ENCODE measurements around the gene IDH2.
"Not testable (repeated sequence)": the region's sequence is repeated elsewhere in the genome, so short reads cannot be mapped to it uniquely, and the experiment has no call there.

Gene IDH2

DNA sequence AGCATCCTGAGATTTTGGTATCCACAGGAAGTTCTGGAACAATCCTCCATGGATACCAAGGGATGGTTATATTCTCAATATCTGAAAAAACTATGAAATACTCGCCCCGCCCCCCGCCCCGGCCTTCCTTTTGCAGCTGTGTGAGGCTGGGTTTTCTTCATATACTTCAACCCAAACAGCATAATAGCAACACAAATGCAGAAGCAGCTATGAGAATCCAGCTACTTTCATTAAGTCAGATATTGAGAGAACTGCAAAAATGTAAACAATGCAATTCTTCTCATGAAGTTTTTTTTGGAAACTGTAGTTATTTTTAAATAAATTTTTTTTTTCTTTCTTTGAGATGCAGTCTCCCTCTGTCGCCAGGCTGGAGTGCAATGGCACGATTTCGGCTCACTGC lies 10.9 kb upstream of the IDH2 start:
- no peak for DNase-seq

DNA sequence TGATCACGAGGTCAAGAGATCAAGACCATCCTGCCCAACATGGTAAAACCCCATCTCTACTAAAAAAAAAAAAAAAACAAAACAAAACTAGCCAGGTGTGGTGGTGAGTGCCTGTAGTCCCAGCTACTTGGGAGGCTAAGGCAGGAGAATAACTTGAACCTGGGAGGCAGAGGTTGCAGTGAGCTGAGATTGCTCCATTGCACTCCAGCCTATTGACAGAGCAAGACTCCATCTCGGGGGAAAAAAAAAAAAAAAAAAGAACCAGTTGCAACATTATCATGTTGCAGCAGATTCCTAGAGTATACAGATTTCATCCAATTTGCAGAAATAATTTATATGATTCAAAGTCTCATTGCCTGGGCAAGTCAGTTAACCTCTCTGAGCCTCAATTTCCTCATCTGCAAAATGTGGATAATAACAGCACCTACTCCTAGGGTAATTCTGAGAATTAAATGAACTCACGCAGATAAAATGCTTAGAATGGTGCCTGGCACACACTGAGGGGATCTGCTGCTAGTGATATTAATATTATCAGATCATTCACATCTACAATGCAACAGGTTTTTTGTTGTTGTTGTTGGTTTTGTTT lies 7.0 kb upstream of the IDH2 start:
- DNase-seq: not testable (repeated sequence)

- DNase-seq: not testable (repeated sequence)
These were observed 5.8 kb upstream of the IDH2 start for GRCh38 chr15:90108038-90108437.

GRCh38 chr15:90106522-90107117 lies 4.4 kb upstream of the IDH2 start:
- DNase-seq: no peak

- no peak for DNase-seq
These were observed 3.3 kb upstream of the IDH2 start for GRCh38 chr15:90105521-90105920.

DNA sequence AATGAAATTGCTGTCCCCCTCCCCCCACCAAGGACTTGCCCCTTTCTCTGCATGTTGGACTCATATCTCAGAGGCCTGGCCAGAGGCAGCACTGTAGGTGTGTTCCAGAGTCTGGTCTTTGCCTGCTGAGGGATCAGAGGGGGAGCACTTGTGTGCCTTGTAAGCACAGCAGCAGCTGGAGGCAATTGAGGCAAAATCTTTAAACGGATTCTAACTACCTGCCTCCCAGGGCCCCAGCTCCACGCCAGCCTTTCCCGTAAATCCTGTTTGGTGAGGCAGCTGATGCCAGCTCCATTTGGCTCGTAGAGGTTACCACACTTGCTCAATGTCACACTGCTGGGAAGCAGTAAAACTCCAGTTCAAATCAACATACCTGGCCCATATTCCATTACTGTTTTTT lies 2.3 kb upstream of the IDH2 start:
- DNase-seq: no peak

DNA sequence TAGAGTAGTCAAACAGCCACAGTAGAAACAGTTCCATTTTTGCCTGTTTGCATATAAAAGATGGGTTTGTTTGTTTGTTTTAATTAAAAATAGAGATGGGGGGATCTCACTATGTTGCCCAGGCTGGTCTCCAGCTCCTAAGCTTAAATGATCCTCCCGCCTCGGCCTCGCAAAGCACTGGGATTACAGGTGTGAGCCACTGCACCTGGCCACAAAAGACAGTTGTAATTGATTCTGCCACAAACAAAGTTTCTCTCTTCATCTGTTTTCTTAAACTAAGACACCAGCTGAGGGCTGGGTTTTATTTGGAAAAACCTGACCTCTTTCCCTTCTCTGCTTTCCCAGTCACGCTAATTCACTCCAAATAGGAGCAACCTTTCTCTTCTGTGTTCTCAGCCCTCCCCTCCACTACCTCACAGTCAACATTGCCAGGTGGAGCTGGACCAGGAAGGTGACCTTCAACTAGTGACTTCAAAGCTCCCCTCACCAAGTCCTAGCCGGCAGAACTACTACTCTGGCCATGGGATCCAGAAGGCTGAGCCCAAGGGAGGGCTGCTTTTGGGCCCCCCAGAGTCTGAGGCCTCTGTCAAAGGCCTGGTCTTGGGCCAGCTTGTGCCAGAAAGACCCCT lies 1.5 kb upstream of the IDH2 start:
- no peak for DNase-seq

DNA sequence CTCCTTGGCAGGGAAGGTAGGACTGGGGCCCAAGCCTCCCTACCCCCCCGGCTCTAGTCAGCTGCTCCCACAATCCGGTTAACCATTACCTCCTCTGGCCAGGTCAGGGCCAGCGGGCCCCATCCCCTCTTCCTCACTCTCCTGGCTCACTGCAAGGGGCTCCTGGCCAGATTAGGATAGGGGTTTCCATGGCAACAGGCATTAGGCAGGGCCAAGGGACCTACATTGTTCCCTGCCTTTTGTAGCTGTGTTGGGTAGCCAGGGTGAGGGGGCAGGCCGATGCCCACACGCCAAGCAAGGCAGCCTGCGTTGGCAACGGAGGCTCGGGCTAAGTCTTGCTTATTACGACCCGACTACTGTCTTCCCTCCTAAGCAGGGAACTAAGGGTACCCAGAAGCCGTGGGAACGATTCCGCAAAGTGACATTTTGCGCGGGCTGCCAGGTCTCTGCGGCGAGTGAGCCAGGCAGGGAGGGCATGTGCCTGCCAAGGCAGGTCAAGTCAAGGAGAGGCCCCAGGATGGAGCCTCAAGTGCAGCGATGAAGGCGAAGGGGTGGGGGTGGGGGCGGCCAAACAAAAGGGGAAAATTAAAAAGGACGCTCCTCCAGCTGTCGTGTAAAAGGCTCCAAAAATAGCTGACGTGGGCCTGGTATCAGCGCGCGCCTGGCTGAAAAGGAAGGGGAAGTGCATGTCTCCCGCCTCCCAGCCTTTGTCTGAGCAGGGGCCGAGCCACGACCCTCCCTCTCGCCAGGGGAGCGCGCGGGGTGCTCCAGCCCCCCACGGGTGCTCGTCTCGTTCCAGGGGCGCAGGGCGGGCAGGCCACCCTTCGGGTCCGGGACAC lies 919 bp downstream of the IDH2 start:
- DNase-seq: no peak

DNA sequence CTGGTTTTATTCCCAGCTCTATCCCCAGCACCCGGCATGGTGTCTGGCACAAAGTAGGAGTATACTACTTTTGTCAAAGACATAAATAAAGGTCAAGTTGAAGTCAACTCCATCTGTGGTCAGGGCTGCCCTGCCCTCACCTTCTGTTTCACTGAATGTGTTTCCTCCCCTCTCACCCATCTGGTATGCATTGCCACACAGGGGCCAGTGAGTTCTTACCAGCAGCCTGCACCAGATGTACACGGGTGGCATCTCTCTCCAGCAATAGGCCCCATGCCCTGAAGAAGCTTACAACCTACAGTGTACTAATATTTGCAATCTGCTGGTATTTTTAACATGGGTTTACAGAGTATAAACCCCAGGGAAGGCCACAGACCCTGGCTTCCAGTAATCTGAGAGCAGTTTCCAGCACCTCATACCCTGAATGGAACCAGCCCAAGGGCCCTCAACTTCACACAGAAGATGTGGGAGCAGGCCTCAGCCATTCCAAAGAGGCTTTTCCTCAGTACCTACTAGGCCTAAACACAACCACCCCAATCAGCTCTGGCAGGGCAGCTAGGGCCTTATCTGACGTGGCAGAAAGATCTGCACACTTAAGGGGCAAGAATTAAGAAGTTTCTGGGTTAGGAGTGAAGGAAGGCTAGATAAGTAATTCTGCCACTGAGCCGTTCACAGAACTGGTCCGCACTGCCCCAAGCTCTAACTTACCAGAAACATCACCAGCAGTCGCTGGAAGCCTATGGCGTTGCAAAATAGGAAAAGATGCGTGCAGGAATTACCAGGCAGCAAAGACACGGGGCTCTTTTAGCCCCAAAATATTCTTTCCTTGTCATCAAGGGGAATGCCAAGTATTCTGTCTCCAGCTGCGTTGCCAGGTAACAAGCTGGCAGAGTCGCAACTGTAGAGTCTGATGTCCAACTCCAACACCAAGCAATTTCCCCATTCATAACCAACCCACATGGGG lies 2.1 kb downstream of the IDH2 start:
- DNase-seq: no peak

DNA sequence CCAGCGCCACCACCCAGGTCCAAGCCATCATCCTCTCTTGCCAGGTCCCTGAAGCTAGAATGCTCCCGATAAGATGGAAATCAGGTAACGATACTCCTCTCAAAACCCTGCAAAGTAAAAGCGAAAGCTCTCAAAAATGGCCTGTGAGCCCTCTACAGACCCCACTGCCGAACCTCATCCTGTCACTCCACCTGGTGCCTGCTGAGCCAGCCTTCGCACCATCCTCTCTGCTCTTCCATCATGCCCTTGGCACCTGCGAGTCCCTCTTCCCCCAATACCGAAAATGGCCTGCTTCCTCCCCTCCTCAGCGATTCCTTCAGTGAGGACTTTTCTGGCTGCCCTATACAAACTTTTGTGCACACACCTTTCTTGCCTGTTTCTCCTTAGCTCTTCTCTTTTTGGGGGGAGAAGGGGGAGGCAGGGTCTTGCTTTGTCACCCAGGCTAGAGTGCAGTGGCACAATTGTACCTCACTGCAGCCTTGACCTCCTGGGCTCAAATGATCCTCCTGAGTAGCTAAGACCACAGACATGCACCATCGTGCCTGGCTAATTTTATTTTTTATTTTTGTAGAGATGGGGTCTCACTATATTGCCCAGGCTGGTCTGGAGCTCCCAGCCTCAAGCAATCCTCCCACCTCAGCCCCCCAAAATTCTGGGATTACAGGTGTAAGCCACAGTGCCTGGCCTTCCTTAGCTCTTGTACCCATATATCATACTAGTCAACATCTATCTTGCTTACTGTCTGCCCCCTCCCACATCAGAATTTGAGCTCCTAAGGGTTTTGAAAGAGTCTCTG lies 3.0 kb downstream of the IDH2 start:
- DNase-seq: no peak

DNA sequence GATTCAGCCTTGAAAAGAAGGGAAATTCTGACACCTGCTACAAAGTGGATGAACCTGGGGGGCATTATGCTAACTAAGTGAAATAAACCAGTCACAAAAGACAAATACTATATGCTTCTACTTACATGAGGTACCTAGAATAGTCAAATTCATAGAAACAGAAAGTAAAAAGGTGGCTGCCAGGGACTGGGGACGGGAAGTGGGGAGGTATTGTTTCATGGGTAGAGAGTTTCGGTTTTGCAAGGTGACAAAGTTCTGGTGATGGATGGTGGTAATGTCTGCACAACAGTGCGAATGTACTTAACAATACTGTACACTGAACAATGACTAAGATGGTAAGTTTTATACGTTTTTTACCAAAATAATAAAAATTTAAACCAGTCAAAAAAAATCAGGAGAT lies 4.8 kb downstream of the IDH2 start:
- no peak for DNase-seq

- DNase-seq: no peak
These were observed 6.7 kb downstream of the IDH2 start for GRCh38 chr15:90095521-90095959.

DNA sequence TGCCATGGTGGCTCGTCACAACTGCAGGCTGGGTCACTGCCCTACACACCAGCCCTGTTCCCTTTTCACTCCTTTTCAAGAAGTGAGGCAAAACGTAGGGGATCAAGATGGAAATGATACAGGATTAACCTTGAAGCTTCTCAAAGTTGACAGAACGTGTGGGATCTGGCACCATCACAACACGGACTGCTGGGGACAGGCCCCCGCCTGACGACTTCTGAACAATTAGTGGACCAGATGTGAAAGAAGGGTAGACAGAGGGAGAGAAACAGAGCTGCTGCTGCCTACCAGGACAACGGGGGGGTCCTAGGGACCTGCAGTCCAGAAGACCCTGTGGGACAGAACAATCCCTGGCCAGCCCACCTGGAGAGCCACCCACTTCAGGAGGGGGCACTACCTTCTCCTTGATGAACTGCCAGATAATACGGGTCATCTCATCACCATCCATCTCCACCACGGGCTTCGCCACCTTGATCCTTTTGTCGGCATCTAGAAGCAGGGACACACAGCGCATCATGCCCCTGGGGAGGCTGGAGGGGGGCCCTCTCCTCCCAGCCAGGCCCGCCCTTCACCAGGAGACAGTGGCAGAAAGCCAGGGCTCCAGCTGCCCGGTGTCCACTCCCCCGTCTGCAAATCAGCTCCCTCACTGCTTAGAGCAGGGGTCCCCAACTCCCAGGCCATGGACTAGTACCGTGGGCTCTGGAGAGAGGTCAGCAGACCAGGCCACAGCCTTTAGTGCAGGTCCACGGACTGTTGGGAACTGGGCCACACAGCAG lies 10.9 kb downstream of the IDH2 start:
- DNase-seq: no peak

GRCh38 chr15:90090226-90090848 lies 11.9 kb downstream of the IDH2 start:
- DNase-seq: no peak

GRCh38 chr15:90087454-90088154 lies 14.7 kb downstream of the IDH2 start:
- DNase-seq: no peak

GRCh38 chr15:90086868-90087268 lies 15.4 kb downstream of the IDH2 start:
- no peak for DNase-seq

GRCh38 chr15:90085565-90085964 lies 16.7 kb downstream of the IDH2 start:
- no peak for DNase-seq

GRCh38 chr15:90084876-90085423 lies 17.3 kb downstream of the IDH2 start:
- no peak for DNase-seq

DNA sequence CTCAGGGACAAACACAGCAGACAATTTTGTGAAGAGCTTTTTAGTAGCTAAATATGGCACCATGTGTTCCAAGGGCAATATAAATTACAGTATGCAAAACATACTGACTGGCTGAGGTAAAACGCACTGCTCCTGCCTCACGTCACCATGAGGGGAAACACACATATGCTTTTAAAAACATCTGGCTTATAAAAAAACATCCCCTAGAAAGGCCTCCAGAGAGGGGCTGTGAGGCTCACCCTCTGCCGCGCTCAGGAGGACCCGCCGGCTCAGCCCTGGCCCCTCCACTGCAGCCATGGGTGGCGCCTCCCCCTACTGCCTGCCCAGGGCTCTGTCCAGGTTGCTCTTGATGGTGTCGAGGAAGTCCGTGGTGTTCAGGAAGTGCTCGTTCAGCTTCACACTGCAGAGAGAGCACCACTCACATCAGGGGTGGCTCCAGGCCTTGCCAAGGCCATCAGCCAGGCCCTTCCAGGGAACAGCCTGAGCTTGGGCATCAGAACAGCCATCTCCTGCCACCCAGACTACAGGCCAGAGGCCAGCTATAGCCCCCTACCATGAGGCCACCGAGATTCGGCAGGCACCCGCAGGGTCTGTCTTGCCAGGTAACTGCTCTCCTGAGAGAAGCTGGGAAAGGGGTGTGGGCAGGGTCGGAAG lies 18.2 kb downstream of the IDH2 start:
- DNase-seq: no peak

Data from NCI-H187 treated with DMSO at 0.1 percent for 48 hours (cell line).